ENCODE results near the gene IMP4. TPM values are rescaled to one million over a fixed set of nuclear protein-coding genes. Genes with fewer than 3 reads are reported as not detected.

Gene IMP4
- total and polyA plus RNA-seq, 2 experiments from 2014 or later, result 87.8 to 147 TPM

- TF ChIP-seq, protein P1, sequence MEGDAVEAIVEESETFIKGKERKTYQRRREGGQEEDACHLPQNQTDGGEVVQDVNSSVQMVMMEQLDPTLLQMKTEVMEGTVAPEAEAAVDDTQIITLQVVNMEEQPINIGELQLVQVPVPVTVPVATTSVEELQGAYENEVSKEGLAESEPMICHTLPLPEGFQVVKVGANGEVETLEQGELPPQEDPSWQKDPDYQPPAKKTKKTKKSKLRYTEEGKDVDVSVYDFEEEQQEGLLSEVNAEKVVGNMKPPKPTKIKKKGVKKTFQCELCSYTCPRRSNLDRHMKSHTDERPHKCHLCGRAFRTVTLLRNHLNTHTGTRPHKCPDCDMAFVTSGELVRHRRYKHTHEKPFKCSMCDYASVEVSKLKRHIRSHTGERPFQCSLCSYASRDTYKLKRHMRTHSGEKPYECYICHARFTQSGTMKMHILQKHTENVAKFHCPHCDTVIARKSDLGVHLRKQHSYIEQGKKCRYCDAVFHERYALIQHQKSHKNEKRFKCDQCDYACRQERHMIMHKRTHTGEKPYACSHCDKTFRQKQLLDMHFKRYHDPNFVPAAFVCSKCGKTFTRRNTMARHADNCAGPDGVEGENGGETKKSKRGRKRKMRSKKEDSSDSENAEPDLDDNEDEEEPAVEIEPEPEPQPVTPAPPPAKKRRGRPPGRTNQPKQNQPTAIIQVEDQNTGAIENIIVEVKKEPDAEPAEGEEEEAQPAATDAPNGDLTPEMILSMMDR (conservative IDR thresholded peaks at IDR 0.05; ENCODE audit: low read depth in 2 of 2), result no peak
- no peak for TF ChIP-seq ZNF114 (CRISPR knock-in tag; IDR thresholded peaks at IDR 0.05)
- no peak for TF ChIP-seq ZNF331 (CRISPR knock-in tag; IDR thresholded peaks at IDR 0.05; ENCODE audit: low read depth)
- TF ChIP-seq, protein P2, sequence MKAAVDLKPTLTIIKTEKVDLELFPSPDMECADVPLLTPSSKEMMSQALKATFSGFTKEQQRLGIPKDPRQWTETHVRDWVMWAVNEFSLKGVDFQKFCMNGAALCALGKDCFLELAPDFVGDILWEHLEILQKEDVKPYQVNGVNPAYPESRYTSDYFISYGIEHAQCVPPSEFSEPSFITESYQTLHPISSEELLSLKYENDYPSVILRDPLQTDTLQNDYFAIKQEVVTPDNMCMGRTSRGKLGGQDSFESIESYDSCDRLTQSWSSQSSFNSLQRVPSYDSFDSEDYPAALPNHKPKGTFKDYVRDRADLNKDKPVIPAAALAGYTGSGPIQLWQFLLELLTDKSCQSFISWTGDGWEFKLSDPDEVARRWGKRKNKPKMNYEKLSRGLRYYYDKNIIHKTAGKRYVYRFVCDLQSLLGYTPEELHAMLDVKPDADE (IDR thresholded peaks at IDR 0.05), result no peak
Observed at GRCh38 chr2:130382313-130382917, 39.7 kb downstream of the IMP4 start (continued).

DNA sequence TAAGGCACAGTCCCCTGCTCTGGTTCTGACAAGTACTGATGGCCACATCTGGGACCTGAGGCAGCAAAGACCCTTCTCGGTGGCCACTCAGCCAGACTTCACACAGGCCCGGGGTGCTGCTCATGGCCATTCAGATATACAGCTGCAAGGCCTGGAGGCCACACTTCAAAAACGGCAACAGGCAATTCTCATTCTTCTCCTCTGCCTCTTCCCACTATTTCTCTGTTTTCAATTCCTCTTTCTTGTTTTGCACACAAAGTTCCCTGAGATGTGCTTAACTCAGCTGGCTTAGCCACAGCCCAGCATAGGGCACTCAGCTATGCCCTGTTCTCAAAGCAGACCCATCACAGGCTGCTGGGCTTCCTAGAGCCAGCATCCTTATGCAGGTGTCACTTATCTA, 43.0 kb downstream of the IMP4 start:
- Histone ChIP-seq H3K27me3 (ENCODE audit: insufficient read depth) (no peaks in the 10 kb centered on the region), H4K20me1 (replicated peaks; ENCODE audit: insufficient read depth) (no peaks in the 10 kb centered on the region), H3K79me2 (replicated peaks; ENCODE audit: insufficient read depth) (no peaks in the 10 kb centered on the region), H3K4me3 (no peak overlapping the region), H2AFZ (no peak overlapping the region), H3K27ac (ENCODE audit: low read depth) (no peak overlapping the region), H3K36me3 (ENCODE audit: insufficient read depth) (no peaks in the 10 kb centered on the region), H3K4me2 (no peak overlapping the region), H3K9me2 (ENCODE audit: insufficient read depth) (no peaks in the 10 kb centered on the region), H3F3A (replicated peaks; ENCODE audit: low read depth) (no peaks in the 10 kb centered on the region), H3K4me1 (ENCODE audit: insufficient read depth) (no peaks in the 10 kb centered on the region; the same call in 1 of the 2 replicates)
- H3K9me3 Mint-ChIP-seq, result no peaks in the 10 kb centered on the region
- H3K27ac Mint-ChIP-seq, result no peak overlapping the region
- H3K4me1 Mint-ChIP-seq, result peaks cover 12% of the 10 kb centered on the region
- DNase-seq (ENCODE audit: low spot score), result no peak
- no peak for ATAC-seq
- H3K4me3 Mint-ChIP-seq, result no peak overlapping the region
- peaks cover 2% of the 10 kb centered on the region for H3K27me3 Mint-ChIP-seq (ENCODE audit: insufficient read depth, low read depth, poor library complexity)
- H3K36me3 Mint-ChIP-seq (ENCODE audit: low read depth), result no peaks in the 10 kb centered on the region
- no peak for TF ChIP-seq ZNF462 (CRISPR knock-in tag; IDR thresholded peaks at IDR 0.05)
- TF ChIP-seq, protein P2 (IDR thresholded peaks at IDR 0.05), result no peak
- TF ChIP-seq ZNF331 (CRISPR knock-in tag; IDR thresholded peaks at IDR 0.05; ENCODE audit: low read depth), result no peak
- no peak for TF ChIP-seq NANOG (IDR thresholded peaks at IDR 0.05; ENCODE audit: borderline replicate concordance)
- no peak for TF ChIP-seq POLR2AphosphoS5 (IDR thresholded peaks at IDR 0.05; ENCODE audit: low read depth)
- TF ChIP-seq STAT1 (IDR thresholded peaks at IDR 0.05; ENCODE audit: unreplicated experiment), result no peak
- TF ChIP-seq, protein P1 (conservative IDR thresholded peaks at IDR 0.05; ENCODE audit: low read depth in 2 of 2), result no peak
- no peak for TF ChIP-seq ZNF114 (CRISPR knock-in tag; IDR thresholded peaks at IDR 0.05)

All from GM23338 (cell line).